ENCODE data around the gene PPP4R1.
"Not testable (repeated sequence)": the region's sequence is repeated elsewhere in the genome, so short reads cannot be mapped to it uniquely, and the experiment has no call there.

Gene PPP4R1

GRCh38 chr18:9608298-9608697 lies 6.1 kb downstream of the PPP4R1 start:
- no peak for TF ChIP-seq CTCF (IDR thresholded peaks at IDR 0.05; ENCODE audit: low read depth, low read length, missing control alignments)
- no peak for DNase-seq (ENCODE audit: low read depth)
- no peak overlapping the region for H3K4me3 ChIP-seq (ENCODE audit: low read depth, low read length)

GRCh38 chr18:9607111-9607510 lies 7.2 kb downstream of the PPP4R1 start:
- not testable (repeated sequence) for H3K4me3 ChIP-seq (ENCODE audit: low read depth, low read length); DNase-seq (ENCODE audit: low read depth)

GRCh38 chr18:9606039-9606438 lies 8.3 kb downstream of the PPP4R1 start:
- no peak for TF ChIP-seq CTCF (IDR thresholded peaks at IDR 0.05; ENCODE audit: low read depth, low read length, missing control alignments)
- DNase-seq (ENCODE audit: low read depth) = no peak
- no peak overlapping the region for H3K4me3 ChIP-seq (ENCODE audit: low read depth, low read length)

- no peak for DNase-seq (ENCODE audit: low read depth)
- TF ChIP-seq CTCF (IDR thresholded peaks at IDR 0.05; ENCODE audit: low read depth, low read length, missing control alignments) = no peak
- H3K4me3 ChIP-seq (ENCODE audit: low read depth, low read length) = no peak overlapping the region
Observed at GRCh38 chr18:9604348-9604747, 10.0 kb downstream of the PPP4R1 start.

- H3K4me3 ChIP-seq (ENCODE audit: low read depth, low read length) = no peak overlapping the region
- no peak for TF ChIP-seq CTCF (IDR thresholded peaks at IDR 0.05; ENCODE audit: low read depth, low read length, missing control alignments)
- no peak for DNase-seq (ENCODE audit: low read depth)
Observed at GRCh38 chr18:9599328-9599727, 15.0 kb downstream of the PPP4R1 start.

GRCh38 chr18:9597609-9598008 lies 16.8 kb downstream of the PPP4R1 start:
- no peak overlapping the region for H3K4me3 ChIP-seq (ENCODE audit: low read depth, low read length)
- DNase-seq (ENCODE audit: low read depth) = no peak
- TF ChIP-seq CTCF (IDR thresholded peaks at IDR 0.05; ENCODE audit: low read depth, low read length, missing control alignments) = no peak

- TF ChIP-seq CTCF (IDR thresholded peaks at IDR 0.05; ENCODE audit: low read depth, low read length, missing control alignments) = no peak
- no peak for DNase-seq (ENCODE audit: low read depth)
- no peak overlapping the region for H3K4me3 ChIP-seq (ENCODE audit: low read depth, low read length)
Observed at GRCh38 chr18:9596843-9597526, 17.4 kb downstream of the PPP4R1 start.
